ENCODE results near the gene PRKN. TPM values are rescaled to one million over a fixed set of nuclear protein-coding genes. Genes with fewer than 3 reads are reported as not detected.

PRKN gene
- total RNA-seq, 1 experiment from 2014 or later, result 2.0 TPM

- H2BK120ac ChIP-seq (ENCODE audit: low read depth, low read length, poor library complexity, severe bottlenecking), result no peak overlapping the region
- no peak overlapping the region for H3K23ac ChIP-seq (ENCODE audit: insufficient read length, low read depth, low read length)
- no peaks in the 10 kb centered on the region for H3K27me3 ChIP-seq (ENCODE audit: insufficient read depth, low read length)
- H2AK5ac ChIP-seq (ENCODE audit: insufficient read length, low read length), result no peak overlapping the region
- no peaks in the 10 kb centered on the region for H4K20me1 ChIP-seq (ENCODE audit: control insufficient read depth, insufficient read depth, insufficient read length)
- no peak overlapping the region for H3K18ac ChIP-seq (ENCODE audit: insufficient read length, low read depth, low read length)
- H3K14ac ChIP-seq (ENCODE audit: insufficient read depth, low read length), result no peak overlapping the region
- H3K4ac ChIP-seq (ENCODE audit: low read depth, low read length), result no peak overlapping the region
- no CpG with 5 or more reads among the region's 2 CpGs for WGBS (ENCODE audit: extremely low coverage, insufficient read length, low lambda C conversion rate)
- H3K4me1 Mint-ChIP-seq, result 0 out of 4 replicates have a peak, but pooled peaks cover 0 to 2% of the 10 kb centered on the region in 2 experiments
- no peak overlapping the region for H2BK15ac ChIP-seq (ENCODE audit: low read depth, low read length)
- no peak overlapping the region for H2BK12ac ChIP-seq (ENCODE audit: insufficient read length, low read depth, low read length)
- H3K9me3 ChIP-seq (ENCODE audit: control insufficient read depth, low read depth, low read length), result no peaks in the 10 kb centered on the region
- H3K79me2 ChIP-seq (ENCODE audit: insufficient read depth, low read length), result no peaks in the 10 kb centered on the region
- H3K27ac ChIP-seq (ENCODE audit: insufficient read length, low read depth, low read length), result no peak overlapping the region
- H2BK20ac ChIP-seq (ENCODE audit: low read depth, low read length, poor library complexity, severe bottlenecking), result no peak overlapping the region
- DNase-seq, result no peak
- no peak overlapping the region for H3T11ph ChIP-seq (ENCODE audit: low read length)
- no peaks in the 10 kb centered on the region for H3K79me1 ChIP-seq (ENCODE audit: insufficient read depth, low read depth, low read length, poor library complexity, severe bottlenecking)
- no peak overlapping the region for H3K56ac ChIP-seq (ENCODE audit: insufficient read length, low read depth, low read length)
- no peak overlapping the region for H4K91ac ChIP-seq (ENCODE audit: insufficient read length, low read depth, low read length)
- H3K23me2 ChIP-seq (ENCODE audit: insufficient read length, low read depth, low read length, poor library complexity, severe bottlenecking), result no peaks in the 10 kb centered on the region
- TF ChIP-seq, protein P1, sequence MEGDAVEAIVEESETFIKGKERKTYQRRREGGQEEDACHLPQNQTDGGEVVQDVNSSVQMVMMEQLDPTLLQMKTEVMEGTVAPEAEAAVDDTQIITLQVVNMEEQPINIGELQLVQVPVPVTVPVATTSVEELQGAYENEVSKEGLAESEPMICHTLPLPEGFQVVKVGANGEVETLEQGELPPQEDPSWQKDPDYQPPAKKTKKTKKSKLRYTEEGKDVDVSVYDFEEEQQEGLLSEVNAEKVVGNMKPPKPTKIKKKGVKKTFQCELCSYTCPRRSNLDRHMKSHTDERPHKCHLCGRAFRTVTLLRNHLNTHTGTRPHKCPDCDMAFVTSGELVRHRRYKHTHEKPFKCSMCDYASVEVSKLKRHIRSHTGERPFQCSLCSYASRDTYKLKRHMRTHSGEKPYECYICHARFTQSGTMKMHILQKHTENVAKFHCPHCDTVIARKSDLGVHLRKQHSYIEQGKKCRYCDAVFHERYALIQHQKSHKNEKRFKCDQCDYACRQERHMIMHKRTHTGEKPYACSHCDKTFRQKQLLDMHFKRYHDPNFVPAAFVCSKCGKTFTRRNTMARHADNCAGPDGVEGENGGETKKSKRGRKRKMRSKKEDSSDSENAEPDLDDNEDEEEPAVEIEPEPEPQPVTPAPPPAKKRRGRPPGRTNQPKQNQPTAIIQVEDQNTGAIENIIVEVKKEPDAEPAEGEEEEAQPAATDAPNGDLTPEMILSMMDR (conservative IDR thresholded peaks at IDR 0.05), result no peak
- no peak overlapping the region for H3K9ac ChIP-seq (ENCODE audit: extremely low read depth, insufficient read length, low read length)
- H3K27ac Mint-ChIP-seq, result no peak overlapping the region
- H3K4me1 ChIP-seq (ENCODE audit: insufficient read depth, low read length), result no peaks in the 10 kb centered on the region
- H3K4me2 ChIP-seq (ENCODE audit: insufficient read depth, insufficient read length, low read length), result no peak overlapping the region
- no peak overlapping the region for H2BK5ac ChIP-seq (ENCODE audit: insufficient read length, low read length)
- H2AFZ ChIP-seq (ENCODE audit: low read length), result no peak overlapping the region
- H3K27me3 Mint-ChIP-seq (ENCODE audit: low read depth), result no peaks in the 10 kb centered on the region; the same call in 1 of the 2 replicates
- peaks cover 0 to 3% of the 10 kb centered on the region in 2 experiments; a peak in 2 of 5 replicates for H3K9me3 Mint-ChIP-seq
- H4K8ac ChIP-seq (replicated peaks; ENCODE audit: insufficient read length, low read depth, low read length), result no peak overlapping the region
- H3K36me3 Mint-ChIP-seq (ENCODE audit: insufficient read depth in 1 of 3, low read depth in 3 of 3), result no peaks in the 10 kb centered on the region
- H4K5ac ChIP-seq (ENCODE audit: insufficient read length, low read depth, low read length), result no peak overlapping the region
- no peak overlapping the region for H3K4me3 Mint-ChIP-seq
Observed at GRCh38 chr6:162229093-162229492, 498.5 kb downstream of the PRKN start.
